ENCODE measurements around the gene CENPP.
A peak's percentile ranks its signal among the peaks of the same experiment; 100 is the strongest.

The CENPP gene

GRCh38 chr9:92648474-92648971 lies 322.8 kb downstream of the CENPP start:
- no peak for TF ChIP-seq CTCF (IDR thresholded peaks at IDR 0.05)
- no peaks in the 10 kb centered on the region for H3K4me1 ChIP-seq
- no peak for DNase-seq
- no peaks in the 10 kb centered on the region for H3K9me3 ChIP-seq
- no peaks in the 10 kb centered on the region for H3K27me3 ChIP-seq
- intact Hi-C loops (cut with DNase I; ENCODE audit: low total_unique reads), result no loop called here
- no peak overlapping the region for H3K4me3 ChIP-seq
- H3K36me3 ChIP-seq, result peaks cover 23 to 89% (median 60%) of the 10 kb centered on the region in 3 donors
- H3K27ac ChIP-seq, result no peak overlapping the region

GRCh38 chr9:92649007-92649406 lies 323.3 kb downstream of the CENPP start:
- Histone ChIP-seq H3K4me1 (no peaks in the 10 kb centered on the region), H3K27ac (no peak overlapping the region), H3K4me3 (no peak overlapping the region), H3K36me3 (peaks cover 23 to 86% (median 57%) of the 10 kb centered on the region in 3 donors), H3K9me3 (no peaks in the 10 kb centered on the region), H3K27me3 (no peaks in the 10 kb centered on the region)
- TF ChIP-seq CTCF (IDR thresholded peaks at IDR 0.05), result no peak
- intact Hi-C loops (cut with DNase I; ENCODE audit: low total_unique reads), result no loop called here
- DNase-seq, result peak in 1 of 2 donors; percentile 59

GRCh38 chr9:92650296-92650695 lies 324.5 kb downstream of the CENPP start:
- H3K4me3 ChIP-seq, result no peak overlapping the region
- no peaks in the 10 kb centered on the region for H3K4me1 ChIP-seq
- H3K9me3 ChIP-seq, result no peaks in the 10 kb centered on the region
- no peak for DNase-seq
- no peaks in the 10 kb centered on the region for H3K27me3 ChIP-seq
- intact Hi-C loops (cut with DNase I; ENCODE audit: low total_unique reads), result no loop called here
- peaks cover 19 to 86% (median 56%) of the 10 kb centered on the region in 3 donors for H3K36me3 ChIP-seq
- no peak for TF ChIP-seq CTCF (IDR thresholded peaks at IDR 0.05)
- no peak overlapping the region for H3K27ac ChIP-seq

- H3K36me3 ChIP-seq, result peaks cover 14 to 86% (median 58%) of the 10 kb centered on the region in 3 donors
- no peak for TF ChIP-seq CTCF (IDR thresholded peaks at IDR 0.05)
- no peaks in the 10 kb centered on the region for H3K4me1 ChIP-seq
- H3K27me3 ChIP-seq, result no peaks in the 10 kb centered on the region
- peak; percentile 47 to 68 for DNase-seq
- no peak overlapping the region for H3K27ac ChIP-seq
- intact Hi-C loops (cut with DNase I; ENCODE audit: low total_unique reads), result no loop called here
- no peaks in the 10 kb centered on the region for H3K9me3 ChIP-seq
- H3K4me3 ChIP-seq, result no peak overlapping the region
Observed at GRCh38 chr9:92650839-92651621, 325.3 kb downstream of the CENPP start.

- DNase-seq, result no peak
- no peak for TF ChIP-seq CTCF (IDR thresholded peaks at IDR 0.05)
- peaks cover 5 to 86% (median 48%) of the 10 kb centered on the region in 3 donors for H3K36me3 ChIP-seq
- H3K27ac ChIP-seq, result no peak overlapping the region
- intact Hi-C loops (cut with DNase I; ENCODE audit: low total_unique reads), result no loop called here
- H3K9me3 ChIP-seq, result no peaks in the 10 kb centered on the region
- H3K27me3 ChIP-seq, result no peaks in the 10 kb centered on the region
- H3K4me1 ChIP-seq, result no peaks in the 10 kb centered on the region
- no peak overlapping the region for H3K4me3 ChIP-seq
Observed at GRCh38 chr9:92652461-92652860, 326.7 kb downstream of the CENPP start.
